MM.1S (cell line): ENCODE results near the gene ALKBH5.

Experiments
- EZH2 ChIP-seq: fragments of 300-600 bp; sonication (generic); optimal IDR thresholded peaks from 2 replicates; pipeline ENCODE3; 2017; ENCODE audit warnings: low read depth, mild to moderate bottlenecking, antibody characterized with exemption, low read length, mixed read lengths
- EZH2phosphoT487 ChIP-seq: fragments of 300-600 bp; sonication (generic); IDR thresholded peaks from 2 replicates; pipeline ENCODE4 v1.6.1; 2018; ENCODE audit warnings: antibody characterized with exemption, low read length
- TF ChIP-seq, protein P1 (sequence below): fragments of 300-600 bp; sonication (generic); IDR thresholded peaks from 2 replicates; pipeline ENCODE4 v1.5.1; 2016; ENCODE audit warnings: antibody characterized with exemption, low read length, mixed read lengths

- TF ChIP-seq, protein P1, sequence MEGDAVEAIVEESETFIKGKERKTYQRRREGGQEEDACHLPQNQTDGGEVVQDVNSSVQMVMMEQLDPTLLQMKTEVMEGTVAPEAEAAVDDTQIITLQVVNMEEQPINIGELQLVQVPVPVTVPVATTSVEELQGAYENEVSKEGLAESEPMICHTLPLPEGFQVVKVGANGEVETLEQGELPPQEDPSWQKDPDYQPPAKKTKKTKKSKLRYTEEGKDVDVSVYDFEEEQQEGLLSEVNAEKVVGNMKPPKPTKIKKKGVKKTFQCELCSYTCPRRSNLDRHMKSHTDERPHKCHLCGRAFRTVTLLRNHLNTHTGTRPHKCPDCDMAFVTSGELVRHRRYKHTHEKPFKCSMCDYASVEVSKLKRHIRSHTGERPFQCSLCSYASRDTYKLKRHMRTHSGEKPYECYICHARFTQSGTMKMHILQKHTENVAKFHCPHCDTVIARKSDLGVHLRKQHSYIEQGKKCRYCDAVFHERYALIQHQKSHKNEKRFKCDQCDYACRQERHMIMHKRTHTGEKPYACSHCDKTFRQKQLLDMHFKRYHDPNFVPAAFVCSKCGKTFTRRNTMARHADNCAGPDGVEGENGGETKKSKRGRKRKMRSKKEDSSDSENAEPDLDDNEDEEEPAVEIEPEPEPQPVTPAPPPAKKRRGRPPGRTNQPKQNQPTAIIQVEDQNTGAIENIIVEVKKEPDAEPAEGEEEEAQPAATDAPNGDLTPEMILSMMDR, result no peak
- TF ChIP-seq EZH2phosphoT487, result no peak
- no peak for TF ChIP-seq EZH2
Observed at GRCh38 chr17:18230288-18231141, 46.9 kb downstream of the ALKBH5 start.
